ENCODE results near the gene TELO2. TPM values are rescaled to one million over a fixed set of nuclear protein-coding genes. Genes with fewer than 3 reads are reported as not detected.
A peak's percentile ranks its signal among the peaks of the same experiment; 100 is the strongest.

The TELO2 gene
- total and polyA plus RNA-seq, 5 donors: 21.2 to 29.2 (median 23.3) TPM

DNA sequence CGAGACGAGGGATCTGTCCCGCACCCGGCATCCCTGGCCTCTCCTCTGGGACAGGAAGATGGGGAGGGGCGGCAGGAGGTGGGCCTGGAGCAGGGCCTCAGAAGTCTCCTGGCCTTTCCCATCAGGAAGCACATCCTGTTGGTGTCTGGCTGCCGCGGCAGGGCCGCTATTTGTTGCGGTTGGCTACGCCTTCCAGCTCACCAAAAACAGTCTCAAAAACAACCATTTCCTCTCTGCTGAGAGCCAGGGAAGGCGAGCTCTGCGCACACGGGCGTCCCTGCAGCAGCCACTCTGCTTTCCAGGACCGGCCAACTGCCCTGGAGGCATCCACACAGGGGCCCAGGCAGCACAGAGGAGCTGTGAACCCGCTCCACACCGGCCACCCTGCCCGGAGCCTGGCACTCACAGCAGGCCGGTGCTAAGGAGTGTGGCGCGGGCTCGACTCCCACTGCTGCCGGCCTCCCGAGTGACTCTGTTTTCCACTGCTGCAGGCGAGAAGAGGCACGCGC, 40.3 kb downstream of the TELO2 start, which contains the start of gene TMEM204:
TMEM204 (plus strand) TSS at position 224 of the 509 bp plus-strand sequence. CDS start 610 bp downstream, outside the sequence.
- Histone ChIP-seq H3K27me3 (ENCODE audit: control insufficient read depth, insufficient read depth) (no peaks in the 10 kb centered on the region), H3K9me3 (ENCODE audit: control insufficient read depth, low read length) (no peaks in the 10 kb centered on the region), H3K4me1 (ENCODE audit: control insufficient read depth, insufficient read depth, low read length) (peaks cover 5% of the 10 kb centered on the region), H3K4me3 (ENCODE audit: low read length) (peak within 1 kb of the TSS; percentile 55), H3K27ac (ENCODE audit: low read length) (peak within 1 kb of the TSS; percentile 98)
- 26% methylated on average over 27 of the region's 27 CpGs for WGBS
- peak; percentile 84 to 94 (median 93) for DNase-seq
- ATAC-seq: peak; percentile 60 to 76
- intact Hi-C loops (cut with DNase I): no loop called here

DNA sequence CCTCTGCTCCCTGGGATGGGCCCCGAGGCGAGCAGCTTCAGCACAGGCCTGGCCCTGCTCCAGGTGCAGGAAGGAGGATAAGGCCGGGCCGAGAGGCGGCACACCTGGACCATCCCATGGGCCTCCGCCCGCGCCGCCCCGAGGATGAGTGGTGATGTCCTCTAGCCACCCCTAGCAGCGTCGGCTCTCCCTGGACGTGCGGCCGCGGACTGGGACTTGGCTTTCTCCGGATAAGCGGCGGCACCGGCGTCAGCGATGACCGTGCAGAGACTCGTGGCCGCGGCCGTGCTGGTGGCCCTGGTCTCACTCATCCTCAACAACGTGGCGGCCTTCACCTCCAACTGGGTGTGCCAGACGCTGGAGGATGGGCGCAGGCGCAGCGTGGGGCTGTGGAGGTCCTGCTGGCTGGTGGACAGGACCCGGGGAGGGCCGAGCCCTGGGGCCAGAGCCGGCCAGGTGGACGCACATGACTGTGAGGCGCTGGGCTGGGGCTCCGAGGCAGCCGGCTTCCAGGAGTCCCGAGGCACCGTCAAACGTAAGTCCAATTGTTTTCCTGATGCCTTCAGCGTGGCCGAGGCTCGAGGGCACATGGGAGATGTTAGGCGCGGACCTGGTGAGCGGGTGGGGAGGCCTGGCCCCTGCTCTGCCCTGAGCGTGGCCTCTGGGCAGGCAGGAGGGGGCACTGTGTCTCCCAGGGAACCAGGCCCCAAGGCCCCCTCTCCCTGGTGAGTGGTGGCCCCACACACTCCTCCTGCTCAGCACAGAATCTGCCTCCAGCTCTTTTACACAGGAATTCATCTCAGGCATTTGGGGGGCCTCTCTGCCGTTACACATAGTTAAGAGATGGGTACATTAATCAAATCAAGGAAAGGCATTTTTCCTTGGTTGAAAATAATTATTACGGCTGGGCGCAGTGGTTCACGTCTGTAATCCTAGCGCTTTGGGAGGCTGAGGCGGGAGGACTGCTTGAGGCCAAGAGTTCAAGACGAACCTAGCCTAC, 41.2 kb downstream of the TELO2 start:
- WGBS: 39% methylated on average over 57 of the region's 57 CpGs
- peaks cover 5% of the 10 kb centered on the region for H3K4me1 ChIP-seq (ENCODE audit: control insufficient read depth, insufficient read depth, low read length)

DNA sequence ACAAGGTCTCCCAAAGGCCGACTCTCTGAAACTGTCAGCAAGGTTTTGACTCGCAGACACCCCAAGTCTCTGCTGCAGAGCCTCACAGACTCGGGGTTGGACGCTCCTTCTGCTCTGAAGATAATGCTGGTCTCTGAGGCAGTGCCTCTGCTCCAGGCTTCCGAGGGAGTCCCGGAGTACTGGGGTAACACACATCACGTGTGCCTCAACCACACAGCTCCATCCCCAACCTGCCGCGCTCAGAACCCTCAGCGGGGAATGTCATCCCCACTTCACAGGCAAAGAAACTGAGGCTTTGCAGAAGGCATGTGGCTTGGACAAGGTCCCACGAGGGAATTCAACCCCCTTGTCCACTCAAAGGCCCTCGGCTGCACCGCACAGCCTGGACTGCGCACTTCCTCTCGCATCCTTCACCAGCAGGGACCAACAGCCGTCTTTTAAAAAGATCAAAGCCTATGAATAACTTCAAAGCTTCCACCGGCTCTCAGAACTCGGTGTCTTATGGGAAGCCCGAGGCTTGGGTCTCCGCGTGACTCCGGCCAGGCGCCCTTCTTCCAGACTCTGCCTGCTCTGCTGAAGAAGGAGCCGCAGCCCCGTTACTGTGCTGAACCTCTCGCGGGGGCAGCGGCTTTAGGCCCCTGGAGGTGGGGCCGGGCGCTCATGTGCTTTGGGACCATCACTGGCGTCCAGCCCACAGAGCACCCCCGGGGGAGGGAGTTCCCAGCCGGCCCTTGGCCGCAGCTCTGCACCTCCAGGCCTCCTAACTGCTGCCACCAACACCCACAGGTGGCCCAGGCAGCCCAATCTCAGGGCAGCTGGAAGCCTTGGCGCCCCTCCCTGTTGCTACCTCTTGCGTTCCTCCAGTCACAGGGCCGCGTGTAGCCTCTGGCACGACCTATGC, 42.5 kb downstream of the TELO2 start:
- Histone ChIP-seq H3K4me3 (ENCODE audit: low read length) (peak overlapping the region; percentile 55), H3K27ac (ENCODE audit: low read length) (peak overlapping the region; percentile 40), H3K9me3 (ENCODE audit: control insufficient read depth, low read length) (no peaks in the 10 kb centered on the region), H3K27me3 (ENCODE audit: control insufficient read depth, insufficient read depth) (no peaks in the 10 kb centered on the region), H3K4me1 (ENCODE audit: control insufficient read depth, insufficient read depth, low read length) (peaks cover 5% of the 10 kb centered on the region)
- DNase-seq (peak in 2 of 3 donors; percentile 69 to 71), ATAC-seq (no peak)
- WGBS: 43% methylated on average over 39 of the region's 39 CpGs
- intact Hi-C loops (cut with DNase I): no loop called here

More for the DNA sequence above, 41.2 kb downstream of the TELO2 start:
- Histone ChIP-seq H3K4me3 (ENCODE audit: low read length) (peak overlapping the region; percentile 55), H3K27me3 (ENCODE audit: control insufficient read depth, insufficient read depth) (no peaks in the 10 kb centered on the region), H3K9me3 (ENCODE audit: control insufficient read depth, low read length) (no peaks in the 10 kb centered on the region), H3K27ac (ENCODE audit: low read length) (peak overlapping the region; percentile 98)
- intact Hi-C loops (cut with DNase I): no loop called here
- DNase-seq (peak; percentile 55 to 80 (median 76)), ATAC-seq (peak in 1 of 2 donors; percentile 1)

DNA sequence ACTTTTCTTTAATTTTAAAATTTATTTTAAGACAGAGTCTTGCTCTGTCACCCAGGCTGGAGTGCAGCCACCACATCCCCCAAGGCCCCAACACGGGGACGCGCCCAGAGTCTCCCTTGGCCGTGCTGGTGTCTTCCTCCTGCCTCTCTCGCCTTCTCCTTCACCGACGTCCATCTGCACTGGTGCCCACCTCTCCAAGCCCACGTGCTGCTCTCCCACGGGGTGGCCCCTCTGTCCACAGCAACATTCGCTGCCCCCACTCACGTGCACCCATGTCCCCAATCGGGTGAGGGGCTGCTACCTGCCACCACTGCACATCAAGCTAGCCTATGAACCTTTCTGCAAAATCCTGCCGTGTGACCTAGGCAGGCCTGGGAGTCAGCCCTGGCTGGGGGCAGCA, 43.4 kb downstream of the TELO2 start:
- 60% methylated on average over 13 of the region's 13 CpGs for WGBS
- peak in 1 of 3 donors; percentile 30 for DNase-seq

DNA sequence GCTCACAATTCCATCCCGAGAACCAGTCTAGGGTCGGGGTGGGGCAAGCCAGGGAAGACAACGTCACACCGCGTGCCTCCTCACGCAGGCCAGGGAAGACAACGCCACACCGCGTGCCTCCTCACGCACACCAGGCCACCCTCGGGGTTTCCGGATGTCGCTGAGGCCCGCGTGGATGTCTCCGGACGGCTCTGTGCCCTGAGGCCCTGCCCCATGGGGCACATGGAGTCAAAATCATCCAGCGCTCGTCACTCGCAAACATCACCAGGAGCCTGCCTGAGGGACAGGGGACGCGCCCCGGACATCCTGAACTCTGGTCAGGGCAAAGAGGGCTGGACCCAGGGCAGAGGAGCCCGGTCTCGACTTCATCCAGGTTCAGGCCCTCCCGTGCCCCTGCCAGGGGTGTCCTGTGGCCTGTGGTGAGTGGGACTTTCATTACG, 44.0 kb downstream of the TELO2 start:
- H3K27ac ChIP-seq (ENCODE audit: low read length): peak overlapping the region; percentile 9
- H3K9me3 ChIP-seq (ENCODE audit: control insufficient read depth, low read length): no peaks in the 10 kb centered on the region
- H3K4me1 ChIP-seq (ENCODE audit: control insufficient read depth, insufficient read depth, low read length): no peaks in the 10 kb centered on the region
- 69% methylated on average over 27 of the region's 27 CpGs for WGBS
- ATAC-seq (no peak), DNase-seq (peak in 1 of 3 donors; percentile 65)
- intact Hi-C loops (cut with DNase I): no loop called here
- H3K27me3 ChIP-seq (ENCODE audit: control insufficient read depth, insufficient read depth): no peaks in the 10 kb centered on the region
- H3K4me3 ChIP-seq (ENCODE audit: low read length): no peak overlapping the region

More for the DNA sequence above, 43.4 kb downstream of the TELO2 start:
- H3K4me1 ChIP-seq (ENCODE audit: control insufficient read depth, insufficient read depth, low read length): peaks cover under 1% of the 10 kb centered on the region
- intact Hi-C loops (cut with DNase I): no loop called here
- no peaks in the 10 kb centered on the region for H3K9me3 ChIP-seq (ENCODE audit: control insufficient read depth, low read length)
- peak overlapping the region; percentile 55 for H3K4me3 ChIP-seq (ENCODE audit: low read length)
- no peak for ATAC-seq
- peak overlapping the region; percentile 26 for H3K27ac ChIP-seq (ENCODE audit: low read length)
- no peaks in the 10 kb centered on the region for H3K27me3 ChIP-seq (ENCODE audit: control insufficient read depth, insufficient read depth)

DNA sequence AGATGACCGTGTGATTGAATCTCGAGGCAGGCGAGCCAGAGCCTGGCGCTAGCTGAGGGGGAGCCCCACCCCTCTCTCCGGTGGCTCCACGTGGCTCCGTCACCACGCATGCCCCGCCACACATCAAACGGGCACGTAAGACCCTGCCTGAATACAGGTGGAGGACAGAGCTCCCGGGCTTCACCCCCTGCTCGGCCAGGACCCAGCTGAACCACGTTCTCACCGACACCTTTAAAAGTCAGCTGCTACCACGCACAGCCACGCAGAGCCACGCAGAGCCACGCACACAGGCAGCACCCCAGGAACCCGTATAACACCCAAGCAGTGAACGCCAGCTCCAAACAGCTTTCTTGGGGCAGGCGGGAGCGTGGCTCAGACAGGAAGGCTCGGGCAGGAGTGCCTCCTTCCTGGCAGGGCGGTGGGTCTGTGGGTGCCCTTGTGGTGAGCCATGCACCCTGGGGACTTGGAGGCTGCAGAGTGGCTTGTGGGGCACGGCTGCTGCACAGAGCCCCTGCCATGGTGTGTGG, 44.7 kb downstream of the TELO2 start:
- intact Hi-C loops (cut with DNase I): no loop called here
- peak in 1 of 3 donors; percentile 50 for DNase-seq
- 70% methylated on average over 26 of the region's 26 CpGs for WGBS
- Histone ChIP-seq H3K4me1 (ENCODE audit: control insufficient read depth, insufficient read depth, low read length) (no peaks in the 10 kb centered on the region), H3K4me3 (ENCODE audit: low read length) (no peak overlapping the region), H3K27ac (ENCODE audit: low read length) (peak overlapping the region; percentile 9), H3K27me3 (ENCODE audit: control insufficient read depth, insufficient read depth) (no peaks in the 10 kb centered on the region), H3K9me3 (ENCODE audit: control insufficient read depth, low read length) (no peaks in the 10 kb centered on the region)
- no peak for ATAC-seq

DNA sequence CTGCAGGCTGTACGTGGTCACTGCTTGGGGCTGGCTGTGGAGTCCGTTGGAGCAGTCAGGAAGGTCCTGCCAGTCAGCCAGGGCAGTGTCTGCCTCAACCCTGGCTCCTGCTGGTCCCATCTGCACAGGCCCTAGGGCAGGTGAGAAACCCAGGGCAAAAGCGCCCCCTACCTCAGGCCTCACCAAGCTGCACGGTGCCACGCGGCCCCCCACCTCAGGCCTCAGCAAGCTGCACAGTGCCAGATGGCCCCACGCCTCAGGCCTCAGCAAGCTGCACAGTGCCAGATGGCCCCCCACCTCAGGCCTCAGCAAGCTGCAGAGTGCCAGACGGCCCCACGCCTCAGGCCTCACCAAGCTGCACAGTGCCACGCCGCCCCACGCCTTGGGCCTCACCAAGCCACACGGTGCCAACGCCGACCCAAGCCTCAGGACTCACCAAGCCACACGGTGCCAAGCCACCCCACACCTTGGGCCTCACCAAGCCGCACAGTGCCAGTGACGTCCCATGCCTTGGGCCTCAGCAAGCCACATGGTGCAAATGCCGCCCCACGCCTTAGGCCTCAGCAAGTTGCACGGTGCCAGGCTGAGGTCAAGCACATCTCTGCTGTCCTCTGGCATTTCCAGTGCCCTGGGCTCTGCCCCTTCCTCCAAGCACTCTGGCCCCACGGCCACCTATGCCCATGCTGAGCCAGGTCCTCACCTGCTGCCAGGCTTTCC, 45.8 kb downstream of the TELO2 start:
- intact Hi-C loops (cut with DNase I): no loop called here
- 64% methylated on average over 22 of the region's 22 CpGs for WGBS
- ATAC-seq (no peak), DNase-seq (peak; percentile 16 to 66 (median 65))
- Histone ChIP-seq H3K4me1 (ENCODE audit: control insufficient read depth, insufficient read depth, low read length) (peaks cover 2% of the 10 kb centered on the region), H3K27ac (ENCODE audit: low read length) (no peak overlapping the region), H3K4me3 (ENCODE audit: low read length) (no peak overlapping the region), H3K9me3 (ENCODE audit: control insufficient read depth, low read length) (no peaks in the 10 kb centered on the region), H3K27me3 (ENCODE audit: control insufficient read depth, insufficient read depth) (no peaks in the 10 kb centered on the region)

DNA sequence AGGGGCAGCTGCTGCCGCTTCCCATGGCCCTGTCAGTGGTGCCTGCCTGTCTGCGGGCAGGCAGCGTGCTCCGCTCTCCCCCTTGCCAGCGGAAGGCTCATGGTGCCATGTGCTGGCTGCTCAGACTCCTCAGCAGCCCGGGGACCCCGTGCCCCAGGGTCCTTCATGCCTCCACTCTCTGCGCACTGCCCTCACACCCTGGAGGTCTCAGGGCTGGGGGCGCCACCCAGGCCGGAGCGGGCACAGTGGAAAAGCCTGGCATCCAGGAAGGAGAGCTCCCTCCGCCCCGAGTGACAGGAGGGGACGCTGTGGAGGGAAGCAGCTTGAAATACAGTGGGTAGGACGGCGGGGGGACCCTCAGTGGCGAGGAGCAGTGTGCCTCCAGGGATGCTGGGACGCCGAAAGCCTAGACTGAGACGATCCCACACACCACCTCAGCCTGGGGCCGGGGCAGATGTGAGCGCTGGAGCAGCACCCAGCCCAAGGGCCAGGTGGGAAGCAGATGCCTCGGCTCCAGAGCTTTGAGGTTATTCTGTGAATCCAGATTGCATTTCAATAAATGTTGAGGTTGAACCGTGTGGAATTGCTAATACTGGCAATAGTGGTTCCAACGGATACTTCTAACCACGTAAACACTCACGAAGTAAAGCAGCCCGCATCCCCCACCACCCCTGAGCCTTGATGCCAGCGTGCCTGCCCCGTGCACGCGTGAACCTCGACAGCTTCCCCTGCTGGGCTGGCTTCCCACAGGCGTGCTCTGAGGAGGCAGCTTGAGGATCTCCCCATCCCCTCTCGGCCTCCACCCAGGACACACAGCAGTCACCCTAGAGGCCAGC, 46.8 kb downstream of the TELO2 start:
- ATAC-seq (no peak), DNase-seq (peak in 2 of 3 donors; percentile 50 to 52)
- no peak overlapping the region for H3K4me3 ChIP-seq (ENCODE audit: low read length)
- 72% methylated on average over 35 of the region's 35 CpGs for WGBS
- H3K4me1 ChIP-seq (ENCODE audit: control insufficient read depth, insufficient read depth, low read length): peaks cover 2% of the 10 kb centered on the region
- no peaks in the 10 kb centered on the region for H3K27me3 ChIP-seq (ENCODE audit: control insufficient read depth, insufficient read depth)
- intact Hi-C loops (cut with DNase I): no loop called here
- H3K9me3 ChIP-seq (ENCODE audit: control insufficient read depth, low read length): no peaks in the 10 kb centered on the region
- H3K27ac ChIP-seq (ENCODE audit: low read length): peak overlapping the region; percentile 6

DNA sequence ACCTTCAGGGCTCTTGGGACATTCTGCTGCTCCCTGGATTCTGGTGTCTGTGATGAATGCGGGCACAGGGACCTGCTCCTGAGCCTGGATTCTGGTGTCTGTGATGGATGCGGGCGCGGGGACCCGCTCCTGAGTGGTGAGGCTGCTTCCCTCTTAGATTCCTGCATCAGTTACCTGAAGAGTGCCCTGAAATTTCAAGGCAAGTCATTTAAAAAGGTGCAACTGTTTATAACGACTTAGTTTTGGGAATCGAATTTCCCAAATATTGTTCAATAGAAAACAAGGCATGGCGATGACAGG, 47.3 kb downstream of the TELO2 start:
- DNase-seq (peak in 1 of 3 donors; percentile 21), ATAC-seq (no peak)
- no peaks in the 10 kb centered on the region for H3K27me3 ChIP-seq (ENCODE audit: control insufficient read depth, insufficient read depth)
- intact Hi-C loops (cut with DNase I): no loop called here
- no peaks in the 10 kb centered on the region for H3K9me3 ChIP-seq (ENCODE audit: control insufficient read depth, low read length)
- H3K4me1 ChIP-seq (ENCODE audit: control insufficient read depth, insufficient read depth, low read length): peaks cover 3% of the 10 kb centered on the region
- H3K4me3 ChIP-seq (ENCODE audit: low read length): no peak overlapping the region
- WGBS: 77% methylated on average over 8 of the region's 8 CpGs
- H3K27ac ChIP-seq (ENCODE audit: low read length): peak overlapping the region; percentile 6

Measured in right cardiac atrium (tissue), 5 donors.